ELF-1 (cell line): Measurements from ENCODE around the gene TPD52L2.
A peak's percentile ranks its signal among the peaks of the same experiment; 100 is the strongest.

ENCODE experiments used
- DNase-seq: peaks from one replicate; pipeline ENCODE4 v3.0.0-alpha.2; 2016; ENCODE audit warnings: low read depth, low spot score

The TPD52L2 gene

GRCh38 chr20:63930971-63931553 is 66.0 kb downstream of the TPD52L2 start:
- no peak for DNase-seq

DNA sequence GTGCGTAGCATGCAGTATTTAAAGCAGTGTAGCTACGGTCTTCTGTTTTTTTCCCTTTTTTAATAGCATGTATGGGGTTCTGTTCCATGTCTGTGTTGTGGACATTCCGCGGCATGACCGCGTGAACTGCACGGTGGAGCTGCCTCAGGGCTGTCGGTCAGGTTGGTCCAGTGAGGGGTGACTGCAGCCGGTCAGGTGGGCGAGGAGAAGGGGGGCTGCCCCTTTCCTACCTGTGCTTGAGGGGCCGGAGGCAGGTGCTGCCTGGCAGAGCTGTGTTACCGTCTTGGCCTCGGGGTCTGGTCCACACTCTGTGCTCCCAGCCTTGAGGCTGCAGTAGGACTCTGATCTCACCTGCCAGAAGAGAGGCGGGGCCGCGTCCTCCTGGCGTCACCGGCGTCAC is 66.7 kb downstream of the TPD52L2 start:
- no peak for DNase-seq

GRCh38 chr20:63932606-63933160 is 67.6 kb downstream of the TPD52L2 start:
- no peak for DNase-seq

DNA sequence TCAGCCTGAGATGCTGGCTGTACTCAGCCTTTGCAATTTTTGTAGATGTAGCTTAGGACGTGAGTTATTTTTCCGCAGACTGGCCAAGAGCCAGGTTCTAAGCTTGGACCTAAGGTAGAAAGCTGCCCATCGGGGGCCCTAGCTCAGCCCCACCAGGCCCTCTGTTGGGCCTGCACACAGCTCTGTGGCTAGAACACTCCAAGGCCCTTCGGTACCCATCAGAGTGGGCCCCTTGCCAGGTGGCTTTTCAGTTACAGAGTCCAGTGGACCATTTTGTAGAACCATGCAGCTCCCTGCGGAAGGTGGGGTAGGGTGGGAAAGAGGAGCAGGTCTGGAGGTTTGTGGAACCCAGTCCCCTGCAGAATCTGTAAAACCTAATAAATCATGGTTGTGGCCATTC is 68.6 kb downstream of the TPD52L2 start:
- DNase-seq, result no peak

- DNase-seq, result peak; percentile 41
These were observed 69.4 kb downstream of the TPD52L2 start for GRCh38 chr20:63934271-63935068.

GRCh38 chr20:63935447-63935846 is 70.4 kb downstream of the TPD52L2 start:
- DNase-seq, result no peak

- no peak for DNase-seq
These were observed 72.5 kb downstream of the TPD52L2 start for GRCh38 chr20:63937596-63937995.

GRCh38 chr20:63939061-63939935 is 74.2 kb downstream of the TPD52L2 start:
- no peak for DNase-seq

DNA sequence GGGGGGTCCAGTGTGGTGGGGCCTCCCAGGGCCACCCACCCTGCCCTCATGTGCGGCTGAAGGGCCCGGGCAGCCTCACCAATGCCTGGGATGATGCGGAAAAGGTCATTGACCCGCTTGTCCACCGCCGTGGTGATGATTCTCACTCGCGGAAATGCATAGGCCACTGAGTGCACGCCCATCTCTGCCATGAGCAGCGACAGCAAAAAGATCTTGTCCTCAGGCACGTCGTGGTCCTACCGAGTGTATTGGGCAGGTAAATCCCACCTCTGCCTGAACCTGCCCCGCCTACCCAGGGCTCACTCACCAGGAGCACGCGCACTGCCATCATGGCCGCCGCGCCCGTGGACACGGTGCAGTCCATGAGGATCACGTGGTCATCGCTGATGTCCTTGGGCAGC is 75.0 kb downstream of the TPD52L2 start:
- DNase-seq, result no peak

DNA sequence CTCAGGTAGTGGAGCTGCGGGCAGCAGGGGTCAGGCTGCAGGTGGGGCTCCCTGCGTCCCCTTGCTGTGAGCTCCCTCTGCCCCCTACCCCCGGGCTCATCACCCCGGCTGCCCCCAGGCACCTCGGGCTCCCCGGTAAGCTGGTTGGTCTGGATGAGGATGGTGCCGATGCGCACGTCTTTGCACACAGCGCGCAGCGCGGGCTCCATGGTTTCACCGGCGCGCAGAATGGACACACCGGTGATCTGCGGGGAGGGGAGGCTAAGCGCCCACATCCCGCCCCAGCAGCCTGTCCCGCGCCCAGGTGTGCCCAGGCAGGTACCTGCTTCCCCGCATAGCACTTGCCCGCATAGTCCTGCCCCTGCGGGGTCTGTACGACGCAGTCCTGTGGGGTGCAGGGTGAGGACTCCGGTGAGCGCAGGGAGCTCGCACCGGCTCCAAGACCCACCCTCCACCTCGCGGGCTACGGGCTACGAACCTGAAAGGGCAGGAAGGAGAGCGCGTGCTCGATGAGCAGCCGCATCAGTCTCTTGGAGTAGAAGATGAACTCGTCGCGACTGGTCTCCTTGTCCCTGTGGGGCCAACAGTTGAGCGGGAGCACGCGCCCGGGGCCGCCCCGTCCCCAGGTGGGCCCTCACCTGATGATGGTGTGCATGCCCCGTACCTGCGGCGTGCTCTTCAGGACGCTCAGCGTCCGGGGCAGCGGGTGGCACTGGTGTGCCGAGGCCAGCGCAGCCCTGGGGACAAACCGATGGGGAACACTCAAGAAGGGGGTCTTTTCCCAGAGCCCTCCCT is 75.6 kb downstream of the TPD52L2 start:
- no peak for DNase-seq
